HG02973 (cell line): ENCODE results near the gene AQP6.

ENCODE experiments used
- ATAC-seq: cut with Tn5 transposase; IDR thresholded peaks from one replicate; pipeline ENCODE4 v1.9.1; 2021; ENCODE audit warnings: moderate library complexity; ENCODE audit not compliant: unreplicated experiment

Gene AQP6

DNA sequence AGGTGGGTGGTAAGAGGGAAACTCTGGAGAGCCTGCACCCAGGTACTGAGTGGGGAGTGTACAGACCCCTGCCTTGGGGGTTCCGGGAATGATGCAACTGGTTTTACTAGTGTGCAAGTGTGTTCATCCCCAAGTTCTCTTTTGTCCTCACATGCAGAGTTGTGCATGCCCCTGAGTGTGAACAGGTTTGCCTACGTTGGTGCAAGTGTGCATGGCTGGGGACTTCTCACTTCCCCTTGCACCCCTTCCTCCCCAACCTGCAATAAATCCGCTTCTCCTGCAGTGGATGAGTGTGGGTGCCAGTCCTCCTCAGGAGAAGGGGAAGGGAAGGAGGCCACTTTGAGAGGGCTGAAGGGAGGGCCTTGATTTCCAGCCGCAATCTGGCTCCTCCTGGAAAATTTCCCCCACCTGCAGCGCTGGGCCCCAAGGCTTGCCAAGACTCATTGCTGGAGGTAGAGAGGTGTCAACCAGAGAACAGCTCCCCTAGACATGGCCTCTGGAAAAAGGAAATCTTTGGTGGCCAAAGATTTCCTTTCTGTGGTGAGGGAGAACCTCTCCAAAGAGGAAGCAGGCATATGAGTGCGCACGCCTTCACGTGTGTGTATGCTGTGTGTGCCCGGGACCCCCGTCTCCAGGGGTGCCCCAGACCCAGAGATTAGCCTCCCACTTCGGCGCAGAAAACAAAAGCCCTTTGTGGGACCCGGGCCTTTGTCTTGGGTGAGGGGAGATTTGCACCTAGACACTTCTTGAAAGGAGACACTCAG is 16.7 kb upstream of the AQP6 start:
- no peak for ATAC-seq

DNA sequence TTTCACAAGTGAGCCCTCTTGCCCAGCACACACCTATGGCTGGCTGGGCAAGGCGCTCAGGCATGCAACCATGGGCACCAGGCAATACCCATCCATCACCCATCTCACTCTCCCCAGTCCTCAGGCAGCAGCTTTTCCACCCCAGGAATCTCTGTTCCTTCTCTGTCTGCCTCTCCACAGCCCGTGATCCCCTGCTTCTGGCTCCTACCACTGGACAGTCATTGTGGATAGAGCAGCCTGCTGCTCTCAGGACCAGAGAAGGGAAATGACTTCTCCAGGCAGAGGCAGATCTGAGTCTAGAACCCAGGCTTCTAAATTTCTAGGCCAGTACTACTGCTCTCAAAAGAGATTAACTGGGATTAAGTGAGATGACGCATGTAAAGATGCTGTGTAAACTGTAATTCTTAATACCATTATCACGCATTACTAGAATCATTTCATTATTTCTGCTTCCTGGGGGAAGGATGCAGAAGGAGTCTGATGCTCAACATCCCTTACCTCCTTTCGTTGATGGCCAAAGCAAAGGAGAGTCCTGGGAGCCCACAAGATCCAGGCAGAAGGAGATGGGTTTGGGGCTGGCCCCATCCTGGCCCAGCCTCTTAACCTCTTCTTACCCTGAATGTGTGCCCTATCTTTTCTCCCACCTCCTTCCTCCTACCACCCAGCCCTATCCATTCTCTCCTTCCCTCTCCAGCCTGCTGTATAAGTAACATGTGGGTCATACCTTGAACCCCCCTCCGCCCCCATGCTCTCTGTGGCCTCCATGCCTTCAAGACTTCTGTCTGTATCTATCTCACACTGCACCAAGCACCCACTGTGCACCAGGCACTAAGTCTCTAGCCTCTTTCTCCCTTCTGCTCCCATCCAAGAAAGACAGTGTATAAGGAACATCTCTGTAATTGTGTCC is 15.8 kb upstream of the AQP6 start:
- ATAC-seq = no peak

DNA sequence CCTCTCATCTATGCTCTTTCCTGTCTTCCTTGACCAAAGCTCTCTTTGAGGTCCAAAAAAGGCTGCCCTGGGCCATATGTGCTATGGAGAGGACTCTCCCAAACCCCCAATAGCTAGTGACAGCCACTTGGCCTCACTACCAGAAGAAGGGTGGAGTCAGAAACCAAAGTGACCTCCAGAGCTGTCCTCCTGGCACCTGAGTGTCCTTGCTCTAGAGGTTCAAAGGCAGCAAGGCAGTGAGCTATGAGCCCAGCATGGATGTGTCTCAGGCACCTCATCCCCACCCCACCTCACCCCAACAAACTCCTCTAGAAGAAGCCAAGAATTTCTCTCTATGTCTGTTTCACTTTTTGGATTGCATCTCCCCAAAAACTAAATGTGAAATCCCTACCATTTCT is 15.2 kb upstream of the AQP6 start:
- no peak for ATAC-seq

DNA sequence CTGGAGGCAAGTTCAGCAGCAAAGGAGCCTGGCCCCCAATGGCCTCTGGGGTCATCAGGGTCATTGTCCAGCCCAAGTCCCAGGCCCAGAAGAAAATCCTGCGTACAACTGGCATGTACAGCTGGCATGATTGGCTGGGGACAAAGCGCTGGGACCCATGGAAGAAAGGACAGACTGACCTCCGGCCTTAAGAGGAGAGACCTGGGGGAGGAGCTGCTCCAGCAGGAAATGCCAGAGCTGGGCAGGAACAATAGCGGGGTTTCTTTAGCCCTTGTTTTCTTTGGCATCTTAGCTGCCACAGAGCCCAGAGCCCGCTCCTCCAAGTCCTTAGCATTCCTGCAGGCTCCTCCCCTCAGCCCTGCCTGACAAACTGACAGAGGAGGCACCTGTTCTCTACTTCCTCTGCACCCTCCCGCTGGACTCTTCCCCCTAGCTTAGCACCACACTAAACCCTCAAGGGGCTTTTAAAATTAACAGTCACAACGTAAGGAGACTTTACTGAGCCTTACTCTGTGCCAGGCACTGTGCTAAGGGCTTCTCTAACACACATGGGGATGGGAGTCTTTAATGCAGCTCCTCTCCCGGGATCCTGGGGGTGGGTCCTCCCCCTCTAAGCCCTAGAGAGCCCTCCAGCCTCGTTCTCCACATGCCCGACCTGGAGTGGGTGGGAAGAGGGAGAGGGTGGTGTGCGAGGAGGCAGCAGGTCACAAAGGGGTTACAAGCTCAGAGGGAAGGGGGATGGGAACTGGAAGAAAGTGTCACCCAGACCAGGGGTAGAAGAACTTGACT is 12.9 kb upstream of the AQP6 start:
- no peak for ATAC-seq

DNA sequence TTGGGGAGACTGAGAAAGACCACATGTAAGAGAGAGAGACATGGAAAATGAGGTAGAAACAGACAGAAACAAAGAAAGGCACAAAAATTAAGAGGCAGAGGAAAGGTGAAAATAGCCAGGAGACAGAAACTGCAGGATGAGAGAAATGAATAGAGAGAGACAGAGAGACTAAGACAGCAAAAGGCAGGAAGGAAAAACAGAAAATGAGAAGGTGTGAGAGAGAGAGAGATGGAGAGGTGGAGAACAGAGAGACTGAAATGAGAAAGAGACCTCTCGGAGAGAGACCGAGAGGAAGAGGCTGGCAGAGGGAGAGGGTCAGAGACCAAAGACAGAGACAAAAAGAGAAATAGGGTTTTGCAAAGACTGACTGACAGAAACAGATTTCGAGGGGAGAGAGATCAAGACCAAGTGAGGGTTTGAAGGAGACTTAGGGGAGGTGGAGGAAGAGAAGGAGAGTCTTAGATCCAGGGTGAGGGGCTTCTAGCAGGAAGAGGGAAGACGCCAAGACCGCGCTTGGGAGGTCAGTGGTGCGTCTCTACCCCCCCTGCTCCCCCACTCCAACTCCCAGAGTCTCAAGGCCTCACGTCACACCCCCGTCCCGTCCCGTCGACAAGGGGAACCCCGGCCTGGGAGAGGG is 12.2 kb upstream of the AQP6 start:
- ATAC-seq = no peak

DNA sequence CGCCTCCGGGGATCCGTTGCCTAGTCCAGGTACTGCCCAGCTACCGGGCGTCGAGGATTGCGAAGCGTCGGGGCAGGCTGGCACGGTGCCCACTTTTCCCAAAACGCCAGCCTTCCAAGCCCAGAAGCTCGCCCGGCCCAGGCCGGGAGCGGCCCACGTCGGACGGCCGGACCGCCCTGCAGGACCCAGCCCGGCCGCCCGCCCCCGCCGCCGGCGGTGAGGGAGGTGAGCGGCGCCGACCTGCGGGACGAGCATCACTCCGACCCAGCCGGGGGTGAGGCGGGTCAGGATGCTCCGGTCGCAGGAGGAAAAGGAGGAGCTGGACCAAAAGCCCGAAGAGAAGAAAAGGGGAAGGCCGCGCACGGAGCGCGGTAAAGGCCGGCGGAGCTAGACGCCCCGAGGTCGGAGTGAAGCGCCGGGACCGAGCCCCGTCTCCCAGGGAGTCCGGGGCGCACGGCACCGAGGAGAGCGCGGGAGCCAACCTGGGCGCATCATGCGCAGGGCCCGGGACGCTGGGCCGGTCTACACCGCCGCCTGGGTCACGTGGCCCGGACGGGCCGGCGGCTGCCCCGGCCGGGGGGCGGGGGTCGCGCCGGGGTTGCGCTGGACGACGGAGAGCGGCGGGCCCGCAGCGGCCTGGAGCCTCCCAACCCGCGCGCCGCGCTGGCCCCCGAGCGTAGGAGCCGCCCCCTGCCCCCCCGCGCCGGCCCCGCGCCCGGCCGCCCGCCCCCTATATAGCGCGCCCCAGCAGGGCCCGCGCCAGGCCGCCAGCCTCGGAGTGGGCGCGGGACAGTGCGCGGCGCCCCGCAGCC is 11.4 kb upstream of the AQP6 start, which contains the start of gene AQP5:
AQP5 (plus strand) TSS at position 762 of the 812 bp plus-strand sequence. CDS start 146 bp downstream, outside the sequence.
- no peak for ATAC-seq

DNA sequence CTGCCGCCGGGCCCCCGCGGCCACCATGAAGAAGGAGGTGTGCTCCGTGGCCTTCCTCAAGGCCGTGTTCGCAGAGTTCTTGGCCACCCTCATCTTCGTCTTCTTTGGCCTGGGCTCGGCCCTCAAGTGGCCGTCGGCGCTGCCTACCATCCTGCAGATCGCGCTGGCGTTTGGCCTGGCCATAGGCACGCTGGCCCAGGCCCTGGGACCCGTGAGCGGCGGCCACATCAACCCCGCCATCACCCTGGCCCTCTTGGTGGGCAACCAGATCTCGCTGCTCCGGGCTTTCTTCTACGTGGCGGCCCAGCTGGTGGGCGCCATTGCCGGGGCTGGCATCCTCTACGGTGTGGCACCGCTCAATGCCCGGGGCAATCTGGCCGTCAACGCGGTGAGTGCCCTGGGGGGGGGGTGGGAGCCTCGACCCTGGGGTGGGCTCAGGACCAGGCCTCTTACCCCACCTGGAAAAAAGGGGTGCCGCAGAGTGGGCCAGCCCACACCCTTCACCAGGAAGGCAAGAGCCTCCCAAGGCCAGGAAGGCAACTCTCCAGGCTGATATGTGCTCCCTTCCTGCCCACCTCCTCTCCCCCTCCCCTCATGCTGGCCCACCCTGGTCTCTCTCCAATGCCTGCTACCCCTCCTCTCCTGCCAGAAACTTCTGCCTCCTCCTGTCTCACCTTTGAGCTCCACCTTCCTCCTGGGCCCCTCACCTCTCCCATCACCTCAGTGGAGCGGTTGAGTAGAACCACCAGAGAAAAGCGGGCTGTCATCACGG is 10.6 kb upstream of the AQP6 start:
- ATAC-seq = no peak

DNA sequence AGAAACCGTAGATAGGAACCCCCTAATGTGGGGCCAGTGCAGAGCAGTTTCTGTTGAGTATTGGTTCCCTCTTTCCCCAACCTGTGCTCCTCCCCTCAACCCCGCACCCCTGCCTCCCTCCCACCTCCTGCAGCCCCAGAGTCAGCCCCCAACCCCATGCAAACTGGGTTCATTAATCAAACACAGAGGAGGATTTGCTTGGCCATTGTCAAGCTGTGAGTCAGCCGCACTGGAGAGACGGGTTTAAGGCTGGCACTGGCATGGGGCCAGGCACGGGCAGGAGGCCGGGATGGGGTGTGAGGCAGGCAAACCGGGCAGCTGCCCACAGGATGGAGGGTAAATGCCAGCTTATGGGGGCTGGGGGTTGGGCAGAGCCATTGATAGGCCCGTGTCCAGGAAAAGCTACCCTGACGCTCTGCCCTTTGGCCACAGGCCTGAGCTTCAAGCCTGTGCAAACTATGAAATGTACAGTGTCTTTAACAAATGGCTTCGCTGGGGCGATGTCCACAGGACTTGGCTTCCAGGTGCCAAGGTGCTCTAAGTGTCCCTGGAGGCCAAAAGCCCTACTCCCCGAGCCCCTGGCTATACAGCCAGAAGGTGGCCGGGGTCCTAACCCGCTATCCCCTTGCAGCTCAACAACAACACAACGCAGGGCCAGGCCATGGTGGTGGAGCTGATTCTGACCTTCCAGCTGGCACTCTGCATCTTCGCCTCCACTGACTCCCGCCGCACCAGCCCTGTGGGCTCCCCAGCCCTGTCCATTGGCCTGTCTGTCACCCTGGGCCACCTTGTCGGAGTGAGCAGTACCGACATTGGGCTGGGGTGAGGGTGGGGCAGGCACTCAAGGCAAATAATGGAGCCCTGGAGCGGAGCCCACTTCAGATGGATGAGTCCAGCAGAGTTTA is 9.6 kb upstream of the AQP6 start:
- no peak for ATAC-seq

DNA sequence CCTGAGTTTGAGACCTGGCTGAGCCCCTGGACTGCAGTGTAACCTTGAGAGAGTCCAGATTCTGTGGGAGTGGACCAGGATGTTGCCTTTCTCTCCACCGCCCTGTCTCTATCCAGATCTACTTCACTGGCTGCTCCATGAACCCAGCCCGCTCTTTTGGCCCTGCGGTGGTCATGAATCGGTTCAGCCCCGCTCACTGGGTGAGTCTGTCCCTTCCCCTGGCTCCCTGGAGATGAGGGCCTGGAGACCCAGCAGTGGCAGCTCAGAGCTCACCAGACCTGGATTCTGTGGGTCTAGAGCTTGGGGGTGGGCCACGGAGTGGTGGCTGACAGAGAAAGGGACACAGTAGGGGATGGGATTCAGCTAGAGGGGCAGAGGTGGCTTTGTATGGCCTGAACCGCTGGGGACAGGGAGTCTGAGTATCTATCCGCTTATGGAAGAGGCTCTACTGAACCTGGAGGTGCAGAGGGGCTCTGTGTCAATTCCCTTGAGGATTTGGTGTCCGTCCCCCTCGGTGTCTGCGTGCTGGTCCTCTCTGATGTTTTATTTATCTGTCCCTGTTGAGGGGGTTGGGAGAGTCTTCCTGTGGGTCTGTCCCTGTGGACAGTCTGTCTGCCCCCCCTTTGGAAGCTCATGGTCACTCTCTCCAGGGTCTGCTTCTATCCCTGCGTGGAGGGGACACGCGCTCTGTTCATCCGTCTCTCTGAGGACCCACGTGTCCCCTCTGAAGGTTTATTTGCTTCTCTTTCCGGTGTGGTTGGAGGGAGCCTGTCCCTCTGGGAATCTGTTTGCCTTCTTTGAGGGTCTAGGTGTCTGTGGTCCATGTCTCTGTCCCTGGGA is 8.6 kb upstream of the AQP6 start:
- no peak for ATAC-seq

DNA sequence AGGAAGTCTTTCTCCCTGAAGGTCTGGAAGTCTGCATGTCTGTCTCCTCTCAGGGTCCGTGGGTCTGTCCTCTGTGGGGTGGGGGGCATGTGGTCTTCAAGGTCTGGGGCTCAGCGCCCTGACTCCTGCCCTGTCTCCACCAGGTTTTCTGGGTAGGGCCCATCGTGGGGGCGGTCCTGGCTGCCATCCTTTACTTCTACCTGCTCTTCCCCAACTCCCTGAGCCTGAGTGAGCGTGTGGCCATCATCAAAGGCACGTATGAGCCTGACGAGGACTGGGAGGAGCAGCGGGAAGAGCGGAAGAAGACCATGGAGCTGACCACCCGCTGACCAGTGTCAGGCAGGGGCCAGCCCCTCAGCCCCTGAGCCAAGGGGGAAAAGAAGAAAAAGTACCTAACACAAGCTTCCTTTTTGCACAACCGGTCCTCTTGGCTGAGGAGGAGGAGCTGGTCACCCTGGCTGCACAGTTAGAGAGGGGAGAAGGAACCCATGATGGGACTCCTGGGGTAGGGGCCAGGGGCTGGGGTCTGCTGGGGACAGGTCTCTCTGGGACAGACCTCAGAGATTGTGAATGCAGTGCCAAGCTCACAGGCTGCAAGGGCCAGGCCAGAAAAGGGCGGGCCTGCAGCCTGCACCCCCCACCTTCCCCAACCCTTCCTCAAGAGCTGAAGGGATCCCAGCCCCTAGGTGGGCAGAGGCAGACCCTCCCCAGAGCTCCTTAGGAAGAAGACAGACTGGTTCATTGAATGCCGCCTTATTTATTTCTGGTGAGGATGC is 7.7 kb upstream of the AQP6 start:
- no peak for ATAC-seq

DNA sequence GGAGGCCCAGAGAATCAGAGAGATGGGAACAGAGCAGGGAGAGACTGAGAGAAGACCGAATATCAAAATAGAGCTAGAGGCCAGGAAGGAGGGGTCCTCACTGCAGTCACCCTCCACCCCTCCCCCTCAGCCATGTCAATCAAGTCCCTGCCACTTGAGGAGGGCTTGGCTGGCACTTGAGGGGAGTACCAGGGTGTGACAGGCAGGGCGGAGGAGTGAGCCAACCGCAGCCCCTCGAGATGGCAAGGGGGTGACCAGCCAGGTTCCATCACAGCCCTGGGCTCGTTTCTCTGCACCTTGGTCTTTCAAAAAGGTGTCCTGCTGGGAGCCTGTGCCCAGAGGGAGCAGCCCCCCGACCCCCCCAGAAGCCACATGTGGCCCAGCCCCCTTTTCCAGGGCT is 6.9 kb upstream of the AQP6 start:
- ATAC-seq = no peak

DNA sequence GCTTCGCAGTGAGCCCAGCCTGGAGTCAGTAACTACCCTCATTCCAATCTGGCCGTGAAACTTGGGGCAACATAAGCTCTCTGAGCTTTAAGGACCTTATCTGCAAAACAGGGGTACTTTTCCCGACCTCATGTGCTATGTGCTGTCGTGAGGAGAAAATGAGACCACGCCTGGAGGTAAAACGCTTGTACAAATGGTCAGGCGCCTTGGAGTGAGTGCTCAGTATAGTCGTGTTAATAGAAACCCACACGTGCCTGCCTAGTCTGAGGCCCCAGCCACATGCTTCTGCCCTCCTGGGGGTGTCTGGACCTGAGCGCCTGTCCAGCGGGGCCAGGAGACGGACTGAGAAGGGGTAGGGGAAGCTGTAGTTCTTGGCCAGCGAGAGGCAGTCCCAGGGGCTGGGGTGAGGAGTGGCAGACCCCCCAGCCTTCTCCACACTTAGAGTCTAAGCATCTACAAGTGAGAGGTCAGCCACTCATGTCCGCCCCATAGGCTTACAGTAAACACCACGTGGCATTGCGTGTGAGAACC is 6.2 kb upstream of the AQP6 start:
- no peak for ATAC-seq

DNA sequence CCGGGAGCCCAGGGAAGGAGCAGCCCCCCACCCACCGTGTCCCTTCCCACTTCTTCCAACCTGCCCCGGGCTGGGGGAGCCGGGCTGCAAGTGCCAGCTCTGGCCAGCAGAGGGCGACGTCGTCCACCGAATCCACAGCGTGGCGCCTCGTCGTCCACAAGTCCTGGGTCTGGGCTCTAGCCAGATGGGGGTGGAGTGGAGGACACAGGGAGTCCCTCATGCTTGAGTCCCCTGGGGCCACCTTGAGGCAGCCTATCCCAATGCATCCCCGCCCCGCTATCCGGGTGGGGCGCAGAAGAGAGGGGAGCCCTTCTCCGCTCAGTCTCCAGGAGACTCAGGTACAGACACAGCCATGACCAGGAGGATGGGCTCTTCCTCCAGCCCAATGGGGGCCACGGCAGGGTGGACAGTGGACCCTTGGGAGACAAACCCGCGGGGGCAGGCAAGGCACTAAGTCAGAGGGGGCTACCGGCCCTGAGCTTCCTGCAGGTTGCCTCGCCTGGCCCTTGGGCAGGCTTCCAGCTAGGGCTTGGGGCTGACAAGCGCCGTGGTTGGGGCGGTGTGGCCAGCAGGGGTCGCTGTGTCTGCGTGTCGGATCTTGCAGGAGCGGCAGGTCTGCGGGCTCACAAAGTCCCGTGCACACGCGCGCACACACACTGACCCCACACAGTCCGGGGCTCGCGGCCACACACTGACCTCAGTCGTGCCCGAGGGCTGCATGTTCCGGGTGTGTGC is 5.5 kb upstream of the AQP6 start:
- ATAC-seq = peak; percentile 45

DNA sequence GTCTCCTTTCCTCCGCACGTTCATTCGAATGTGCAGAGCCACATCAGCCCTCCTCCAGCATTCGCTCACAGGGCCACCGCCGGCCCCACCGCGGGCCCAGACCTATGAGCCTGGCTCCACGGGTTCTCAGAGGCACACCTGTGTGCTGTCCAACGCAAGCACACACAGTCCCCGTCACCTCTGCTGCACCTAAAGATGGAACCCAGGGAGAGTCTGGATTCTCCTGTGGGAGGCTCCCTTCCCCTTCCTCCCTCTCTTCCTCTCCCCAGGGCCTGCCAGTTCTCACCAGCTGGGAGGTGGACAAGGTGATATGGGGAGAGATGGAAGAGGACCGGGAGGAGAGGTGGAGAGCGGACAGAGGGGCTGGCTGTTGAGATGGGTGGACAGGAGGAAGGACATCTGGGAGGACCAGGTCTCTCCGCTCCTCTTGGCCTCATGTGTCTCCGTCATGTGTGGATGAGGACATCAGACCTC is 4.9 kb upstream of the AQP6 start:
- ATAC-seq = no peak

DNA sequence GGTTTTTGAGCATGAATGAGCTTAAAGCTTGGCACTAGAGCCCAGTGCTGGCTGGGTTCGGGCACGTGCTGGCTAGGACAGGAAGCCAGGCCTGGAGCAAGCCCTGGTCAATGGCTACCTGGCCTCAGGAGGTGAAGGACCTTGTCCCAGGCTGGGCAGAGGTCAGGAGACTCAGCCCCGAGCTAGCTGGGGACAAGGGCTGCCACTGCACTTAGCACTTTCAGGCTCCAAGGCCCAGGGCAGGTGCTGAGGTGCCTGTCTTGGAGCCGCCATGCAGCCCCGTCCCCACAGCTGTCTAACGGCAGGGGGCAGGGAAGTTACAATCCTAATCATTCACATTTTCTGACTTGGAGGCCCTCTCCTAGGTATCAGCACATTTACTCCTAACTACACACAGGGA is 4.3 kb upstream of the AQP6 start:
- no peak for ATAC-seq
